Kidney epithelial cell (primary cell): ENCODE results near the gene ARMC2. TPM values are rescaled to one million over a fixed set of nuclear protein-coding genes. Genes with fewer than 3 reads are reported as not detected.

Experiments used
- DNase-seq: peaks from one replicate; pipeline ENCODE4 v3.0.0-alpha.2; 2010; ENCODE audit warnings: low read depth
- H3K27me3 ChIP-seq: 2 replicates; pipeline ENCODE4 v1.6.0; 2011; ENCODE audit warnings: low read length; ENCODE audit not compliant: control insufficient read depth, insufficient read depth
- H3K36me3 ChIP-seq: 2 replicates; pipeline ENCODE4 v1.5.1; 2011; ENCODE audit warnings: low read length; ENCODE audit not compliant: control insufficient read depth, insufficient read depth
- H3K4me3 ChIP-seq: 2 replicates; pipeline ENCODE4 v1.5.1; 2011; ENCODE audit warnings: low read depth, mild to moderate bottlenecking, control low read depth, low read length
- total RNA-seq: library from RNA; depleted of rRNA; stranded (reverse); fragments of >200 nt; gene quantifications from 2 replicates; pipeline ENCODE4 v1.2.3, GENCODE V29; 2015
- TF ChIP-seq, protein P1 (sequence below): IDR thresholded peaks from 2 replicates; pipeline ENCODE4 v1.5.1; 2011; ENCODE audit warnings: mild to moderate bottlenecking, moderate library complexity, low read length, control low read depth, inconsistent platforms; ENCODE audit not compliant: insufficient read depth, poor library complexity, severe bottlenecking

The ARMC2 gene
- total RNA-seq, 1 donor from 2014 or later = 1.1 TPM

DNA sequence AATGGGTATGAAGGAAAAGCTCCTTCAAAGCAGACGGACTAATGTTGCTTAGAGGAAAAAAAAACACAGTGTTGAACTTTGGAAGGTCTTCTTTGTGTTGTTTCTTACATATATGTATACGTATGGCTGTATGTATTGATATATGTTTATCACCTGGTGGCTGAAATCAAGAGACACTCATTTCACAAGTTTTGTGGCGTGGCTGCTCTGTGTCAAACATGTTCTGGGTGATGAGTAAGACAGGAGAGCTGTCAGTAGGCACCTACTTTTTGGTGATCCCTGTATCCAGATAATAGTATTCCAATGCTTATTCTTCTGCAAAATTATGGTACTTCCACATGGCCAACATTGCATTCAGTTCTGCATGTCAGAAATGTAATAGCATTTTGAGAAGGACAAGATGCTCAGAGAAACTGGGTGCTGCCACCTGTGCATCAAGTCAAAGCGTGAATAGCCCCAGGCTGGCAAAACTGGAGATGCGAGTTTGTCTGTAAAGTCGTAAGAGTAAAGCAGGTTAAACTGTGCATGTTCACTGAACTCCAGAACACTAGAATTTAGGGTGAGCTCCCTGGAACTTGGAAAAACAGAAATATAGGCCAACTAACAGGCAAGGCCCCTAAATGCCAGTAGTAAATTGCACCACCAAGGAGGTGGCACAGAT, 67.9 kb downstream of the ARMC2 start:
- no peak for DNase-seq
- Histone ChIP-seq H3K4me3 (no peak overlapping the region), H3K27me3 (no peaks in the 10 kb centered on the region), H3K36me3 (no peaks in the 10 kb centered on the region)
- TF ChIP-seq, protein P1, sequence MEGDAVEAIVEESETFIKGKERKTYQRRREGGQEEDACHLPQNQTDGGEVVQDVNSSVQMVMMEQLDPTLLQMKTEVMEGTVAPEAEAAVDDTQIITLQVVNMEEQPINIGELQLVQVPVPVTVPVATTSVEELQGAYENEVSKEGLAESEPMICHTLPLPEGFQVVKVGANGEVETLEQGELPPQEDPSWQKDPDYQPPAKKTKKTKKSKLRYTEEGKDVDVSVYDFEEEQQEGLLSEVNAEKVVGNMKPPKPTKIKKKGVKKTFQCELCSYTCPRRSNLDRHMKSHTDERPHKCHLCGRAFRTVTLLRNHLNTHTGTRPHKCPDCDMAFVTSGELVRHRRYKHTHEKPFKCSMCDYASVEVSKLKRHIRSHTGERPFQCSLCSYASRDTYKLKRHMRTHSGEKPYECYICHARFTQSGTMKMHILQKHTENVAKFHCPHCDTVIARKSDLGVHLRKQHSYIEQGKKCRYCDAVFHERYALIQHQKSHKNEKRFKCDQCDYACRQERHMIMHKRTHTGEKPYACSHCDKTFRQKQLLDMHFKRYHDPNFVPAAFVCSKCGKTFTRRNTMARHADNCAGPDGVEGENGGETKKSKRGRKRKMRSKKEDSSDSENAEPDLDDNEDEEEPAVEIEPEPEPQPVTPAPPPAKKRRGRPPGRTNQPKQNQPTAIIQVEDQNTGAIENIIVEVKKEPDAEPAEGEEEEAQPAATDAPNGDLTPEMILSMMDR = no peak

DNA sequence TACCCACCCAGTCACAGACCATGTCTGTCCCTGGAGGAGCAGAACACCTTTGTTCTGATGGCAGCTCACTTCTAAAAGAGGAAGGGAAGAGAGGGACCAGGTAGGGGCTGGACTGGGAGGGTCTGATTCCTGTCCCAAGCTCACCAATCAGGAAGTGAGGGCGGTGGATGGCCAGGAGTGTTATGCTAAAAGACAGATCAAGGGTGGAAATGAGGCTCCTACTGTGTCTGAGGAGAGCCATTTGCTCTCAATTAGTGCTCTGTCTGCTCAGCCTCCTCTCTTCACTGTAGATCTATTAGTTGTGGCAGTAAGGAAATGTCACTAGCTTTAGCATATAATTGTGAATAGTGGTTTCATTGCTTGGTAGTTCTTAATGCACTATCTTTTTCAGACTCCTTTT, 72.5 kb downstream of the ARMC2 start:
- no peak overlapping the region for H3K4me3 ChIP-seq
- no peaks in the 10 kb centered on the region for H3K27me3 ChIP-seq
- DNase-seq = no peak
- H3K36me3 ChIP-seq = no peaks in the 10 kb centered on the region
- TF ChIP-seq, protein P1 = no peak

DNA sequence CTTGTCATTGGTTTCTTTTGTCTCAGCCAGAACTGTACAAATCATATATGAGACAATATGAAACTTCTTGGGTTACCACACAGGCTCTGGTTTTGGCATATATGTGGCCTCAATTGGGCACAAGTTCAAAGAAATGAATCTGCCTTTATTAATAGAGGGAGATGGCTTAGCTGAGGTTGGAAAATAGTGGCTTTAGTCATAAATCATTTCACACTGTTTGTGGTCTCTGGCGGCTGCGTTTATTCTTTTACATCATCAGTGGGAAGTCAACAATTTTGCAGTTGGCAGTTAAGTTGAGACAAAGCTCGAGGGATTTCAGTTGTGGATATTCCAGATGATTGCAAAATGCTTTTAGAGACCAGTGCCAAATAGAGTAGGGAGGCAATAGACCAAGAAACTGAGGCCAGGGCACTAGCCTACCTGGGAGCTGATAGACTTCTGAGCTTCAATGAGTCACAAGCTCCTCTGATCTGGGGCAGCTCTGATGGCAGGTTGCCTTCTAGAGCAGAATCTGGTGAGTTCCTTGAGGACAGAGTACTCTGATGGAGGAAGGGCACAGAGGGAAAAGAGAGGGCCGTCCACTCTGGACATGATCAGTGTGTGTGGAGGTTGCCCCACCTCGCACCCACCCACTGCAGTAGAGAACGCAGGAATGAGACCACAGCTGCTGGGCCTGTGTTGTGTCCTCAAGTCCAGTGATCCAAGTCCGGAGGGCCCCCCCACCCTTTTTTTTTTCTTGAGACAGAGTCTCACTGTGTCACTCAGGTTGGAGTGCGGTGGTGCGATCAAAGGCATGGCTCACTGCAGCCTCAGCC, 73.5 kb downstream of the ARMC2 start:
- TF ChIP-seq, protein P1 = no peak
- Histone ChIP-seq H3K4me3 (no peak overlapping the region), H3K36me3 (no peaks in the 10 kb centered on the region), H3K27me3 (no peaks in the 10 kb centered on the region)
- no peak for DNase-seq

DNA sequence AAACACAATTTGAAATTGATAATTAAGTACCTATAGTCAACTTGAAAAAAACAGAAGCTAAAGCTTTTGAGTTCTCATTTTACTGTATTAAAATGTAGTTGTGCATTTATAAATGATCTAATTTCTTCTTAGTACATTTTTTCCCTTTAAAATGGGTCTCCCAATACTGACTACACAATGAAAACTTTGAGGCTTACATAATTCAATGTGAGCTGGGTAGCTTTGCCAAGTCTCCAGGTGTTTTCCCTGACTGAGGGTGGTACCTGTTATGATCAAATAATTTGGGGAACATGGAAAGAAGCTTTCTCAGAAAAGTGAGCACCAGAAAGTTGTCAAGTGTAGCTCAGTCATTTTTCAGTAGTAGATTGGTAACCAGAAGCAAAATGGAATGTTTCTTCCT, 74.3 kb downstream of the ARMC2 start:
- no peak for DNase-seq
- Histone ChIP-seq H3K4me3 (no peak overlapping the region), H3K27me3 (no peaks in the 10 kb centered on the region), H3K36me3 (no peaks in the 10 kb centered on the region)
- TF ChIP-seq, protein P1 = no peak

DNA sequence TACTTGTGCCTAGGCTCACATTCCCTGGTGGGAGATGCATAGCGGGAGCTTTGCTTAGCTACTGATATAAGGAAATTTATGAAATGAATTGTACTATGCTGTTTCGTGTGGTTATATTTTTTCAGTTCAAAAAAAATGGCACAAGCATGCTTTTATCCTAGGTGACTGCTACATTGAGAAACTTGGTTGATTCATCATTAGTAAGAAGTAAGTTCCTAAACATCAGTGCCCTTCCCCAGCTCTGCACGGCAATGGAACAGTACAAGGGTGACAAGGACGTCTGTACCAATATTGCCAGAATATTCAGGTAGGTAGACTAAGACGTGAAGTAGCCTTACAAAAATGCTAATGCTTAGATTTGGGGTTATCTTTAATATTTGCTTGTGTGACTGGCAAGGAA, 79.7 kb downstream of the ARMC2 start:
- no peak for DNase-seq
- Histone ChIP-seq H3K4me3 (no peak overlapping the region), H3K27me3 (no peaks in the 10 kb centered on the region), H3K36me3 (no peaks in the 10 kb centered on the region)
- TF ChIP-seq, protein P1 = no peak
